Pancreas (tissue), 10 donors: ENCODE results near the gene MYO3A. TPM values are rescaled to one million over a fixed set of nuclear protein-coding genes. Genes with fewer than 3 reads are reported as not detected.

Experiments
- ATAC-seq, 4 donors: fragments of 200-7000 bp; cut with Tn5 transposase; one replicate each; pipeline versions ENCODE4 v1.8.0 to v1.9.1; 2020; ENCODE audit warnings: mild to moderate bottlenecking in 4 of 4, moderate library complexity in 4 of 4
- DNase-seq, 6 donors: peaks; one replicate each; pipeline ENCODE4 v3.0.0-alpha.2; 2020
- FAIRE-seq: peaks from 2 replicates; lab custom pipeline; 2012; peaks lifted over from hg19 to GRCh38; lab: Jason Lieb, UNC
- H3K27ac ChIP-seq, 4 donors: fragments of 200-600 bp; sonication (generic); 1 replicate in 3 of 4; 2 replicates in 1 of 4; pipeline versions ENCODE4 v1.5.0 to v1.8.0; 2020
- H3K27me3 ChIP-seq, 4 donors: fragments of 200-600 bp; one replicate each; pipeline ENCODE4 v1.8.0; 2021
- H3K36me3 ChIP-seq, 3 donors: fragments of 200-600 bp; sonication (generic) in 1 of 3; one replicate each; pipeline versions ENCODE4 v1.5.0 to v1.8.0; 2020 to 2021
- H3K4me1 ChIP-seq, 3 donors: fragments of 200-600 bp; one replicate each; pipeline ENCODE4 v1.8.0; 2021
- H3K4me3 ChIP-seq, 4 donors: fragments of 200-600 bp; sonication (generic) in 2 of 4; one replicate each; pipeline versions ENCODE4 v1.5.0 to v1.8.0; 2020 to 2021
- H3K9me3 ChIP-seq, 4 donors: fragments of 200-600 bp; one replicate each; pipeline ENCODE4 v1.8.0; 2021
- CTCF ChIP-seq, 4 donors: fragments of 200-600 bp; sonication (generic) in 3 of 4; IDR thresholded peaks; one replicate each; pipeline versions ENCODE4 v1.5.0 to v1.8.0; 2021; ENCODE audit warnings: antibody characterized with exemption in 4 of 4
- WGBS, 2 donors: extraction: QIAGEN DNeasy Blood & Tissue Kit; methylation state at CpG; one replicate each; pipeline ENCODE4 v1.1.7; 2013; 5-methylcytosine and 5-hydroxymethylcytosine counted together
- intact Hi-C, 3 donors: fragments of 100-400 bp; cut with DNase I; formaldehyde crosslinking; loops; one replicate each; pipeline versions ENCODE4 v1.11.1 to v1.14.2; 2022
- polyA plus RNA-seq, 2 donors: library from polyadenylated mRNA; stranded (reverse); fragments of 200-250 nt; gene quantifications; one replicate each; pipeline ENCODE4 v1.2.3, GENCODE V29; 2013
- total RNA-seq, 6 donors: library from RNA; stranded (reverse); fragmentation: NEBNext Ultra II Directional in 4 of 6; extraction: Animal tissue kit (Norgen Biotek cat#: 25700) in 4 of 6; gene quantifications; one replicate each; pipeline versions ENCODE4 v1.2.1 to v1.2.4, GENCODE V29; 2021 to 2023
- donor health status: healthy with polysubstance abuse.
- donor health status: DM: no; HTN: no; CAD: no; lungs with moderate emphysema.
- donor health status: DM: no; HTN: no; CAD: no.
- donor health status: control.
- donor health status: control.
- donor health status: Bipolar disorder and iron deficiency.
- donor health status: DM: yes; HTN: yes; CAD: no.
- donor health status: DM: no; HTN: no; CAD: no.
- donor health status: DM: no; HTN: no; CAD: no.
- donor health status: DM: yes; HTN: yes; CAD: no.

Gene MYO3A
- total and polyA plus RNA-seq, 8 donors, result 0.85 to 14.3 (median 1.9) TPM

- Histone ChIP-seq H3K4me1 (no peaks in the 10 kb centered on the region), H3K27ac (no peak overlapping the region), H3K27me3 (peaks cover 0 to 24% (median 2%) of the 10 kb centered on the region in 4 donors), H3K36me3 (no peaks in the 10 kb centered on the region), H3K9me3 (no peaks in the 10 kb centered on the region), H3K4me3 (no peak overlapping the region)
- DNase-seq (no peak), FAIRE-seq (no peak), ATAC-seq (peak in 3 of 4 donors; percentile 11 to 58 (median 49))
- no peak for TF ChIP-seq CTCF (IDR thresholded peaks at IDR 0.05)
- 29 to 35% methylated on average over 4 of the region's 4 CpGs for WGBS, 2 donors
- intact Hi-C loops, result no loop called here
Measured at GRCh38 chr10:26225322-26225721, 291.3 kb downstream of the MYO3A start.

GRCh38 chr10:26227786-26228185 lies 293.8 kb downstream of the MYO3A start:
- WGBS, 2 donors, result 67 to 70% methylated on average over 5 of the region's 5 CpGs
- Histone ChIP-seq H3K9me3 (no peaks in the 10 kb centered on the region), H3K4me1 (no peaks in the 10 kb centered on the region), H3K4me3 (no peak overlapping the region), H3K27me3 (peaks cover 0 to 4% (median under 1%) of the 10 kb centered on the region in 4 donors), H3K27ac (no peak overlapping the region), H3K36me3 (no peaks in the 10 kb centered on the region)
- FAIRE-seq (no peak), ATAC-seq (no peak), DNase-seq (no peak)
- intact Hi-C loops, result no loop called here
- no peak for TF ChIP-seq CTCF (IDR thresholded peaks at IDR 0.05)

- Histone ChIP-seq H3K4me1 (no peaks in the 10 kb centered on the region), H3K36me3 (no peaks in the 10 kb centered on the region), H3K4me3 (no peak overlapping the region), H3K27ac (no peak overlapping the region), H3K27me3 (no peaks in the 10 kb centered on the region), H3K9me3 (no peaks in the 10 kb centered on the region)
- TF ChIP-seq CTCF (IDR thresholded peaks at IDR 0.05), result no peak
- intact Hi-C loops, result no loop called here
- WGBS, 2 donors, result 71 to 78% methylated on average over 5 of the region's 5 CpGs
- no peak for ATAC-seq
- DNase-seq, result no peak
- no peak for FAIRE-seq
Measured at GRCh38 chr10:26232174-26232573, 298.1 kb downstream of the MYO3A start.

- no peak for ATAC-seq
- 84 to 92% methylated on average over 6 of the region's 6 CpGs for WGBS, 2 donors
- H3K27me3 ChIP-seq, result no peaks in the 10 kb centered on the region
- DNase-seq, result no peak
- H3K4me1 ChIP-seq, result no peaks in the 10 kb centered on the region
- intact Hi-C loops, result no loop called here
- H3K9me3 ChIP-seq, result no peaks in the 10 kb centered on the region
- H3K27ac ChIP-seq, result no peak overlapping the region
- H3K4me3 ChIP-seq, result no peak overlapping the region
- FAIRE-seq, result no peak
- H3K36me3 ChIP-seq, result no peaks in the 10 kb centered on the region
- no peak for TF ChIP-seq CTCF (IDR thresholded peaks at IDR 0.05)
Measured at GRCh38 chr10:26235761-26236160, 301.7 kb downstream of the MYO3A start.

GRCh38 chr10:26238378-26238777 lies 304.3 kb downstream of the MYO3A start:
- intact Hi-C loops, result no loop called here
- no peaks in the 10 kb centered on the region for H3K36me3 ChIP-seq
- H3K4me3 ChIP-seq, result no peak overlapping the region
- DNase-seq, result no peak
- 21 to 33% methylated on average over 2 of the region's 2 CpGs for WGBS, 2 donors
- TF ChIP-seq CTCF (IDR thresholded peaks at IDR 0.05), result no peak
- no peak for FAIRE-seq
- H3K9me3 ChIP-seq, result no peaks in the 10 kb centered on the region
- no peaks in the 10 kb centered on the region for H3K4me1 ChIP-seq
- no peaks in the 10 kb centered on the region for H3K27me3 ChIP-seq
- no peak for ATAC-seq
- no peak overlapping the region for H3K27ac ChIP-seq
